HG03378 (cell line): ENCODE results near the gene SBDS.

ENCODE experiments used
- ATAC-seq: cut with Tn5 transposase; IDR thresholded peaks from one replicate; pipeline ENCODE4 v1.9.1; 2021; ENCODE audit warnings: mild to moderate bottlenecking, moderate library complexity; ENCODE audit not compliant: unreplicated experiment

Gene SBDS

GRCh38 chr7:66948480-66949109, 46.8 kb downstream of the SBDS start:
- no peak for ATAC-seq

- ATAC-seq = no peak
Measured at GRCh38 chr7:66946545-66946944, 48.8 kb downstream of the SBDS start.

GRCh38 chr7:66939325-66939724, 56.1 kb downstream of the SBDS start:
- no peak for ATAC-seq

GRCh38 chr7:66937940-66938339, 57.4 kb downstream of the SBDS start:
- no peak for ATAC-seq
